Measurements from ENCODE around the gene DACH2. TPM values are rescaled to one million over a fixed set of nuclear protein-coding genes. Genes with fewer than 3 reads are reported as not detected.

Gene DACH2
- total RNA-seq, 1 experiment from 2014 or later, result not detected

- no peak for DNase-seq (ENCODE audit: low read depth)
These were observed 147.0 kb downstream of the DACH2 start for GRCh38 chrX:86295293-86295692.

GRCh38 chrX:86322913-86323312 lies 174.7 kb downstream of the DACH2 start:
- DNase-seq (ENCODE audit: low read depth), result no peak

- DNase-seq (ENCODE audit: low read depth), result no peak
These were observed 180.9 kb downstream of the DACH2 start for GRCh38 chrX:86329174-86329573.

- no peak for DNase-seq (ENCODE audit: low read depth)
These were observed 200.4 kb downstream of the DACH2 start for GRCh38 chrX:86348669-86349068.

- DNase-seq (ENCODE audit: low read depth), result no peak
These were observed 200.9 kb downstream of the DACH2 start for GRCh38 chrX:86349115-86349514.

GRCh38 chrX:86369847-86370630 lies 221.8 kb downstream of the DACH2 start:
- DNase-seq (ENCODE audit: low read depth), result no peak

- DNase-seq (ENCODE audit: low read depth), result no peak
These were observed 222.7 kb downstream of the DACH2 start for GRCh38 chrX:86370927-86371326.

GRCh38 chrX:86379209-86379608 lies 231.0 kb downstream of the DACH2 start:
- DNase-seq (ENCODE audit: low read depth), result no peak

- no peak for DNase-seq (ENCODE audit: low read depth)
These were observed 235.7 kb downstream of the DACH2 start for GRCh38 chrX:86383681-86384540.

- DNase-seq (ENCODE audit: low read depth), result no peak
These were observed 259.1 kb downstream of the DACH2 start for GRCh38 chrX:86407371-86407770.

GRCh38 chrX:86421771-86422170 lies 273.5 kb downstream of the DACH2 start:
- DNase-seq (ENCODE audit: low read depth), result no peak

GRCh38 chrX:86436116-86436515 lies 287.9 kb downstream of the DACH2 start:
- no peak for DNase-seq (ENCODE audit: low read depth)

- no peak for DNase-seq (ENCODE audit: low read depth)
These were observed 307.2 kb downstream of the DACH2 start for GRCh38 chrX:86455495-86455894.

GRCh38 chrX:86460760-86461159 lies 312.5 kb downstream of the DACH2 start:
- DNase-seq (ENCODE audit: low read depth), result no peak

GRCh38 chrX:86504297-86504696 lies 356.0 kb downstream of the DACH2 start:
- no peak for DNase-seq (ENCODE audit: low read depth)

GRCh38 chrX:86507331-86507730 lies 359.1 kb downstream of the DACH2 start:
- no peak for DNase-seq (ENCODE audit: low read depth)

- no peak for DNase-seq (ENCODE audit: low read depth)
These were observed 431.5 kb downstream of the DACH2 start for GRCh38 chrX:86579777-86580176.

- DNase-seq (ENCODE audit: low read depth), result no peak
These were observed 456.4 kb downstream of the DACH2 start for GRCh38 chrX:86604607-86605006.

GRCh38 chrX:86696951-86697350 lies 548.7 kb downstream of the DACH2 start:
- no peak for DNase-seq (ENCODE audit: low read depth)

GRCh38 chrX:86711531-86712180 lies 563.4 kb downstream of the DACH2 start:
- no peak for DNase-seq (ENCODE audit: low read depth)

- DNase-seq (ENCODE audit: low read depth), result no peak
These were observed 566.2 kb downstream of the DACH2 start for GRCh38 chrX:86714441-86714840.

GRCh38 chrX:86724277-86724676 lies 576.0 kb downstream of the DACH2 start:
- DNase-seq (ENCODE audit: low read depth), result no peak
